ENCODE results near the gene IRS1.

DNA sequence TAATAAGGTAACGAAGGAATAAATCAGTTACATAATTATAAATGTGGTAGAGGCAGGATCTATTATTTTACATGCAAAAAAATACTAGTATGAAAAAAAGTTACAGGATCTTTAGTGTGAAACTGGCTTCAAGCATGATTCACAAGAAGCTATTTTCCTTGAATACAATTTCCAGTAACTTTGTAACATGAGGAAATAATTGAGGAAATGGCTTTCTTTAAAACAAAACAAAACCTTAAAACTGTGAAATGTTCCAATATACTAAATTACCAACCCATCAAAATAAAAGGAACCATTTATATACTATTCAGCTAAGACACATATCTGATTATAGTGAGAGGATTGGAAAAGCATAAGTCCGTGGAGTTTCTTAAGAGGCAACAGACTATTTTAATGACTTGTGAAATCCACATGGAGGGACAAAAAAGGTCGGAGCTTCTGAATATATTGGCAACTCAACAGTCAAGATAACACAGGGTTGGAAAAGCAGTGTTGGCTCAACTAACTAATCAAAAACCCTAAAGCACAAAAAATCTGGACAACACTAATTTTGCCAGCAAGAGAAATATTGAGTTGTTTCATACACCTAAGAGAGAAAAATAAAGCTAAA is 10.6 kb downstream of the IRS1 start:
- TF ChIP-seq, protein P1, sequence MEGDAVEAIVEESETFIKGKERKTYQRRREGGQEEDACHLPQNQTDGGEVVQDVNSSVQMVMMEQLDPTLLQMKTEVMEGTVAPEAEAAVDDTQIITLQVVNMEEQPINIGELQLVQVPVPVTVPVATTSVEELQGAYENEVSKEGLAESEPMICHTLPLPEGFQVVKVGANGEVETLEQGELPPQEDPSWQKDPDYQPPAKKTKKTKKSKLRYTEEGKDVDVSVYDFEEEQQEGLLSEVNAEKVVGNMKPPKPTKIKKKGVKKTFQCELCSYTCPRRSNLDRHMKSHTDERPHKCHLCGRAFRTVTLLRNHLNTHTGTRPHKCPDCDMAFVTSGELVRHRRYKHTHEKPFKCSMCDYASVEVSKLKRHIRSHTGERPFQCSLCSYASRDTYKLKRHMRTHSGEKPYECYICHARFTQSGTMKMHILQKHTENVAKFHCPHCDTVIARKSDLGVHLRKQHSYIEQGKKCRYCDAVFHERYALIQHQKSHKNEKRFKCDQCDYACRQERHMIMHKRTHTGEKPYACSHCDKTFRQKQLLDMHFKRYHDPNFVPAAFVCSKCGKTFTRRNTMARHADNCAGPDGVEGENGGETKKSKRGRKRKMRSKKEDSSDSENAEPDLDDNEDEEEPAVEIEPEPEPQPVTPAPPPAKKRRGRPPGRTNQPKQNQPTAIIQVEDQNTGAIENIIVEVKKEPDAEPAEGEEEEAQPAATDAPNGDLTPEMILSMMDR (IDR thresholded peaks at IDR 0.05; ENCODE audit: insufficient read depth, low read length, poor library complexity, severe bottlenecking): no peak
- no peak for TF ChIP-seq EZH2phosphoT487 (conservative IDR thresholded peaks at IDR 0.05; ENCODE audit: low read length)

Data from SU-DHL-6 (cell line).